ENCODE results near the gene RNF113B. TPM values are rescaled to one million over a fixed set of nuclear protein-coding genes. Genes with fewer than 3 reads are reported as not detected.
A peak's percentile ranks its signal among the peaks of the same experiment; 100 is the strongest.

Gene RNF113B
- total and polyA plus RNA-seq, 2 of the 13 experiments (the other 11 are each of a cell fraction or from before 2014, with no cell fraction given): not detected

- DNase-seq (ENCODE audit: low spot score) (peak; percentile 77), FAIRE-seq (peak; percentile 82), ATAC-seq (peak; percentile 82)
- H3K36me3 ChIP-seq (replicated peaks in 1 of 2; ENCODE audit: control insufficient read depth in 1 of 2, insufficient read depth in 2 of 2, low read length in 2 of 2): peaks cover 4 to 30% of the 10 kb centered on the region in 2 experiments; a peak in 4 of 5 replicates
- H3K27me3 ChIP-seq (ENCODE audit: control insufficient read depth in 1 of 2, insufficient read depth in 2 of 2, low read length in 2 of 2): no peaks in the 10 kb centered on the region
- in situ Hi-C loops (cut with HindIII; ENCODE audit: extremely low pct_ligation_motif_present, low pct_unique_long_range_greater_than_20kb): no loop called here
- H3K27ac ChIP-seq (ENCODE audit: extremely low read length, insufficient read depth, low read length): peak overlapping the region; percentile 60
- intact Hi-C loops (cut with micrococcal nuclease; ENCODE audit: unreplicated experiment): no loop called here
- BruUV-seq (replicated peaks): no TSS peak
- peaks cover 73% of the 10 kb centered on the region for H4K20me1 ChIP-seq (ENCODE audit: insufficient read depth, low read length)
- peaks cover 67% of the 10 kb centered on the region for H3K4me1 ChIP-seq (ENCODE audit: insufficient read depth, low read length)
- 7% methylated on average over 4 of the region's 4 CpGs for WGBS (ENCODE audit: low lambda C conversion rate)
- ChIA-PET POLR2A (interaction anchor here (1.8 kb wide), 1 partner anchor 67 kb away, joined by 6 read pairs; no protein-coding TSS in a partner anchor), CTCF (ENCODE audit: low intra/inter-chr PET ratio, low total read pairs) (no interaction called here)
- H3K9ac ChIP-seq (ENCODE audit: insufficient read depth, low read depth, low read length): no peak overlapping the region
- peak overlapping the region; percentile 34 for H3K4me2 ChIP-seq (ENCODE audit: low read depth, low read length)
- H3K4me3 ChIP-seq (replicated peaks in 1 of 3; ENCODE audit: insufficient read depth in 1 of 3, low read depth in 2 of 3, low read length in 3 of 3): no peak overlapping the region
- H3K79me2 ChIP-seq (ENCODE audit: insufficient read depth, low read length): peaks cover 96% of the 10 kb centered on the region
- H3K9me3 ChIP-seq (ENCODE audit: low read length): peaks cover 16% of the 10 kb centered on the region; the same call in 1 of the 2 replicates
- no peak overlapping the region for H2AFZ ChIP-seq (ENCODE audit: low read length)
- TF ChIP-seq ZUFSP (CRISPR knock-in tag; IDR thresholded peaks at IDR 0.05; ENCODE audit: borderline replicate concordance) (no peak), ZNF350 (CRISPR knock-in tag; IDR thresholded peaks at IDR 0.05; ENCODE audit: borderline replicate concordance, low read depth) (no peak), HBP1 (CRISPR knock-in tag; IDR thresholded peaks at IDR 0.05; ENCODE audit: low read depth) (no peak), PREB (CRISPR knock-in tag; IDR thresholded peaks at IDR 0.05) (no peak), SOX5 (CRISPR knock-in tag; IDR thresholded peaks at IDR 0.05; ENCODE audit: borderline replicate concordance) (peak; percentile 28; the same call in 1 of the 2 replicates), HNRNPUL1 (IDR thresholded peaks at IDR 0.05; ENCODE audit: low read depth, low read length) (no peak), ZFX (CRISPR knock-in tag; IDR thresholded peaks at IDR 0.05; ENCODE audit: low read depth) (no peak), ZNF44 (CRISPR knock-in tag; IDR thresholded peaks at IDR 0.05) (0 out of 2 replicates have a peak, but pooled peaks have one; percentile 26), NKX3-1 (CRISPR knock-in tag; IDR thresholded peaks at IDR 0.05) (no peak), MXI1 (IDR thresholded peaks at IDR 0.05; ENCODE audit: borderline replicate concordance, low read depth, low read length) (no peak), THAP7 (CRISPR knock-in tag; IDR thresholded peaks at IDR 0.05) (no peak), ZGPAT (CRISPR knock-in tag; IDR thresholded peaks at IDR 0.05) (peak; percentile 35; the same call in 1 of the 2 replicates), CHCHD3 (CRISPR knock-in tag; IDR thresholded peaks at IDR 0.05) (no peak), ZNF143 (CRISPR knock-in tag; IDR thresholded peaks at IDR 0.05) (no peak), SNAPC5 (CRISPR knock-in tag; IDR thresholded peaks at IDR 0.05; ENCODE audit: borderline replicate concordance) (no peak), SAP130 (CRISPR knock-in tag; IDR thresholded peaks at IDR 0.05; ENCODE audit: low read depth) (peak; percentile 42), NFKB2 (CRISPR knock-in tag; IDR thresholded peaks at IDR 0.05; ENCODE audit: borderline replicate concordance) (no peak), CREB1 (IDR thresholded peaks at IDR 0.05) (no peak), CREB1 (CRISPR knock-in tag; IDR thresholded peaks at IDR 0.05) (peak; percentile 33; the same call in 1 of the 2 replicates), CEBPG (CRISPR knock-in tag; IDR thresholded peaks at IDR 0.05) (peak; percentile 52)
Observed at GRCh38 chr13:98199480-98199879, 22.4 kb upstream of the RNF113B start.
